Hepatic stellate cell (primary cell): ENCODE data around the gene AGPAT2.
"Not testable (repeated sequence)": the region's sequence is repeated elsewhere in the genome, so short reads cannot be mapped to it uniquely, and the experiment has no call there.

Experiments used
- DNase-seq: peaks from one replicate; pipeline ENCODE4 v3.0.0; 2011; ENCODE audit warnings: low spot score

The AGPAT2 gene

GRCh38 chr9:136645352-136645902, 41.8 kb downstream of the AGPAT2 start:
- DNase-seq, result no peak

GRCh38 chr9:136644593-136645351, 42.5 kb downstream of the AGPAT2 start:
- DNase-seq, result no peak

DNA sequence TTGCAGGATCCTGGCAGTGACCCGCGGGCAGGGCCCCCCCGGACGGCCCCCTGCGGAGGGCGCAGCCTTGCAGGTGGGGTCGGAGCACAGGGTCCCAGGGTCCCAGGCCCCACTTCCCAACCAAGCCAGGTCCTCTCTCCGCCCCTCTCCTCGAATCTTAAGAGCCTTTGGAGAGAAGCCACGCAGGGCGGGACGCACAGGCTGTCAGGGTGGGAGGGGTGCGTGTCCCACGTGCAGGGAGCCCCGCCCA, 43.0 kb downstream of the AGPAT2 start:
- no peak for DNase-seq

DNA sequence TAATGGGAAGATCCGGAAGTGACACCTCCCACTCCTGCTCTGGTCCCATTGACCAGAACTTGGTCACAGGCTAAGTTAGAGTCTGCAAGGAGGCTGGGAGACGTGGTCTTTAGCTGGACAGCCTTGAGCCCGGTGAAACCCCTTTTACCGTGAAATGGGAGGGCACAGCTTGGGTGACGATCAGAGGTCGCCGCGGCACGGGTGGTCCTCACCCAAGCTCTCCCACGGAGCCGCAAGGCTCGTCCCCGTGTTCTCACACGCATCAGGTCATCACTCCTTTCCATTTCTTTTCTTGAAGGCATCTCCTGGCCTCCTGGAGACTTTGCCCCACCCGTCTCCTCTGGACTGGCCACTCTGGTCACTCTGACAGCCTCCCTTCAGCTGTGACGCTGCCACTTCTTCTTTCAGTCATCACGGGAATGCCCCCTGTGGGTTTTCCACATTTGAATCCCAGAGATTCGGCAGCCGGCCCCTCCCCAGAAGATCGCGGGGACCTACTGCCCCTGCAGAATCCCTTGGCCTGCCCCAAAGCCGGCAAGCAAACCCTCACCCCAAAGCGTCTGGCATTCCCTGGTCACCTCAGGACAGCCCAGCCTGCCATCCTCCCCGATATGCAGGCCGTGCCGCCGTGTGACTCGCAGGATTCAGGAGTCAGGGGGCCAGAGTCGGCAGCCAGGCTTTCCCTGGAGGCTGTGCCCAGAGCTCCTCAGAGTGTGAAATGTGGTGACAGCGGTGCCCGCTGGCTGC, 43.5 kb downstream of the AGPAT2 start:
- DNase-seq, result no peak

DNA sequence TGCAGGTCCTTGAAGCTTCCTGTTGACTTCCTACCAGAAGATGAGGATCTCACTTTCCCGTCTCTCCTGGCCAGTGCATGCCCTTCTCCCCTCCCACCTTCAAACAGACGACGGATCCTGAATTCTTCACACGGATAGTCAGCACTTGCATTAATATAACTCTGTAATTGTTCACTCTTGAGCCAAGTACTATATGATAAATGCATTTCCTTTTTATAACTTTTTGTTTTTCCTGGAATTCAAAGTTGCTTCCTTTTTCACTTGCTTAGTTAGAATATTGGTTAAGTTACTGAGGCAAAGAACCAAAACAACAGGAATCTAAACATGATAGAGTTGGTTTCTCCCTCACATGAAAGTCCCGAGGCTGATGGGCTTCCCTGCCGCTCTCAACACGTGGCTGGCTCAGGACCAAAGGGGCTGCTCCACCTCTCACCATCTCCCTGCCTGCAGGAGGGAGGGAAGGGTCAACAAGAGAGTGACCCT, 44.8 kb downstream of the AGPAT2 start:
- no peak for DNase-seq

- no peak for DNase-seq
Observed at GRCh38 chr9:136640171-136641111, 46.8 kb downstream of the AGPAT2 start.

- no peak for DNase-seq
Observed at GRCh38 chr9:136634904-136635303, 52.4 kb downstream of the AGPAT2 start.

DNA sequence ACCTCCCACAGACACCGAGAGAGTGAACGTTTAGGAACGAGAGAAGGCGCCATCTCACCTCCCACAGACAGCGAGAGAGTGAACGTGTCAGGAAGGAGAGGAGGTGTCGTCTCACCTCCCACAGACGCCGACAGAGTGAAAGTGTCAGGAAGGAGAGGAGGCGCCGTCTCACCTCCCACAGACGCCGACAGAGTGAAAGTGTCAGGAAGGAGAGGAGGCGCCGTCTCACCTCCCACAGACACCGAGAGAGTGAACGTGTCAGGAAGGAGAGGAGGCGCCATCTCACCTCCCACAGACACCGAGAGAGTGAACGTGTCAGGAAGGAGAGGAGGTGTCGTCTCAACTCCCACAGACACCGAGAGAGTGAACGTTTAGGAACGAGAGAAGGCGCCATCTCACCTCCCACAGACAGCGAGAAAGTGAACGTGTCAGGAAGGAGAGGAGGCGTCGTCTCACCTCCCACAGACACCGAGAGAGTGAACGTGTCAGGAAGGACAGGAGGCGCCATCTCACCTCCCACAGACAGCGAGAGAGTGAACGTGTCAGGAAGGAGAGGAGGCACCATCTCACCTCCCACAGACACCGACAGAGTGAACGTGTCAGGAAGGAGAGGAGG, 54.7 kb downstream of the AGPAT2 start:
- not testable (repeated sequence) for DNase-seq

- not testable (repeated sequence) for DNase-seq
Observed at GRCh38 chr9:136632072-136632471, 55.2 kb downstream of the AGPAT2 start.

- peak; percentile 83 for DNase-seq
Observed at GRCh38 chr9:136631038-136632000, 55.9 kb downstream of the AGPAT2 start.

DNA sequence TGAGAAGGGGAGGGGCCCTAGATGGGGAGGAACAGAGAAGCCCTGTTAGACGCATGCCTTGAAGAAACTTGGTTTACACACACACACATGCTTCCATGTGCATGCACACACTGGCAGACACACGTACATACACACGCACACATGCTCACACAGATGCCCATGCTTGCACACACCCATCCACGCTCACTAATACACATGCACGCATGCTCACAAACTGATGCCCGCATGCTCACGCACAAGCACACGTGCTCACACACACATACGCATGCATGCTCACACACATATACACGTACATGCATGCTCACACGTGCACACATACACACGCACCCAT, 56.6 kb downstream of the AGPAT2 start:
- DNase-seq, result no peak

DNA sequence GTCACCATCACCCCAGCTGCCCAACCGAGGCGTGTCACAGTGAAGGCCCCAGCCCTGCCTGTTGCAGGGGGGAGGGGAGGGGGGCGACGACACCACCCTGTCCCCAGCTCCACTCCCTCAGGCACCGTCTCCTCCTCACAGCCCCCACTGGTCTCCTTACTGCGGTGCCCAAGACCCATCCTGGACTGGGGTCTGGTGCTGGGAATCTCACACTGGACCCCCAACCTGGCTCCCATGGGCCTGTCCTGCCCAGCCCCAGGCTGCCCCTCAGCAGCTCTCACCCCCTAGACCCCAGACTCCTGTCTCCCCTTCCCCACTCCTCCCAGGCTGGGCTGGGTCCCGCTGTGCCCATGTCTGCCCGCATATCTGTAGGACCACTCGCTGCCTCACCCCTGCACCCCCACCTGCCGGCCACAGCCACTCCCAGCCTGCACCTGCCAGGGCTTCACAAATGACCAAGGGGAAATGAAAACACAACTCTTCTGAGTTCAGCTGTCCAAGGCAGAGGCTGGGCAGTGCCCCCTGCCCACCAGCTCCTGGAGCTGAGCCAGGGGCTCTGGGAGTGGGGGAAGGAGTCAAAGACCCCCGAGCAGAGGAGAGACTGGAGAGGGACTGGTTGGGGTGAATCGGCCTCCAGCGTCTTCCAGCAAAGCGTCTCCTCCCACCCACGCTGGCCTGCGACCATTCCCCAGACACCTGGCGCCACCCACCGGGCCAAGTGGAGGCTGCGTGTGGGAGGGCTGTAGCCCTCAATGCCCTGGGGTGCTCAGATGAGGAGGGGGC, 57.2 kb downstream of the AGPAT2 start:
- DNase-seq, result peak; percentile 67

GRCh38 chr9:136629001-136629878, 58.0 kb downstream of the AGPAT2 start:
- no peak for DNase-seq

DNA sequence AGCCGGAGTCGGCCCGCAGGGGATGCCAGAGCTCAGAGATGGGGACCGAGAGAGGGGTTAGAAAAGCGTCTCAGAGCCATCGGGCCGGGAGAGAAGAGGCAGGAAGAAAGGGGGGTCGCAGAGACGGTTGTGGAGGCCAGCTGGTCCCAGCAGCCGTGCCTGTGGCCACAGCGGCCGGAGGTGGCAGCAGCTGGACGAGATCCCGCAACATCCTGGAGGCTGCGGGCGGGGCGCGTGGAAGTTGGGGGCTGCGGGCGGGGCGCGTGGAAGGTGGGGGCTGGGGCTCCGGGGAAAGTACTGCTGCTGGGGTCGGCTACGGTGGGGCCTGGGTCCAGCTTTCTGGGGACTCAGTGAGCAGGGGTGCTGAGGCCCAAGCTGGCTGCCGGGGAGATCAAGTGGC, 59.0 kb downstream of the AGPAT2 start:
- no peak for DNase-seq

DNA sequence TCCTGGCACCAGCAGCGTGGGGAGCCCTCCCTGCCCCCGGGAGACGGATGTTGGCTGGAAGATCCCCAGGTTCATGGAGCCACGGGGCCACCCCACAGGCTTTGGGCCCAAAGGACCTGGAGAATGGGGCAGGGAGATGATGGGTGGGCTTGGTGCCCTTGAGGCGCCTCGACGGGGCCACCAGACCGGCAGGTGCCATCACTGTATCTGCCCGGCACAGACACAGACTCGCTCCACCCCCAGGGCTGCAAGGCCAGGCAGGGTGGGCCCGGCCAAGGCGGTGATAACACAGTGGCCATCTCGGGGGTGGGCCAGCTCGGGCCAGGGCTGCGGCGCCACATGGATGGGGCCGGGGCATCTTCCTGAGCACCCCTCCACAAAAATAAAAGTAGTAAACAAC, 59.6 kb downstream of the AGPAT2 start:
- no peak for DNase-seq

- no peak for DNase-seq
Observed at GRCh38 chr9:136626740-136627642, 60.3 kb downstream of the AGPAT2 start.

DNA sequence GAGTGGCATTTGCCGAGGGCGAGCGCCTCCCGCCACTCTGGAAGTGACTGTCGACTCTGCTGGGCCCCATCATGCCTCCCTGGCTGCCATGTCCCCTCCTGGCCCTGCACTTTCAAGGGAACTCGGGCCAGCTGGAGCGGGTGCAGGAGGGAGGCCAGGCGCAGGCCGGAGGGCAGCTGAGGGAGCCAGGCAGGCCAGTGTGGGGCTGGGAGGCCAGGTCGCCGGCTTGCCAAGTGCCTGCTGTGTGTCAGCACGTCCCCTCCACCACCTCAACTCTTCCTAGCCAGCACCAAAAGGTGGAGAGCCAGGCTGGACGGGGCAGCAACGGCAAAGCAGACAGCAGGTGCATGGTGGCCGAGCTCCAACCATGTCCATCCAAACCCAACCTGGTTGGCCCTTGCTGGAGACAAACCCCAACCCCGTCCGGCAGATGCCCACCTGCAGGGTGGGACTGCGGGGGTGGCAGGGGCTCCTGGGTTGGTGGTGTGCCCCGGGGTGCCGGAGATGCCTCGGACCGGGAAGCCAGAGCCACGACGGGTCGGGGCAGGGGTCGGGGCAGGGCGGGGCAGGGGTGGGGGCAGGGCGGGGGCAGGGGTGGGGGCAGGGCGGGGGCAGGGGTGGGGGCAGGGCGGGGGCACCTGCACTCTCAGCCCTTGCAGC, 61.1 kb downstream of the AGPAT2 start:
- no peak for DNase-seq
